HCT116 (cell line): ENCODE results near the gene TLK1. TPM values are rescaled to one million over a fixed set of nuclear protein-coding genes. Genes with fewer than 3 reads are reported as not detected.
A peak's percentile ranks its signal among the peaks of the same experiment; 100 is the strongest.

ENCODE experiments used
- ATAC-seq: fragments of 200-7000 bp; cut with Tn5 transposase; 2 replicates; pipeline ENCODE4 v1.9.1; 2020; ENCODE audit warnings: mild to moderate bottlenecking, moderate library complexity
- BruUV-seq: library from RNA; stranded (reverse); fragments of 400-500 nt; replicated peaks from 2 replicates; lab custom pipeline; 2021; lab: Mats Ljungman, UMichigan
- CTCF ChIA-PET: fragments of 300-600 bp; sonication (Branson Sonifier 250); formaldehyde crosslinking; loops from one replicate; lab custom pipeline; 2021; ENCODE audit warnings: antibody characterized with exemption; lab: Charles Lee
- POLR2A ChIA-PET: fragments of 300-600, 350-600 bp; sonication (Branson Sonifier 250); formaldehyde crosslinking; loops from one replicate; lab custom pipeline; 2021; ENCODE audit warnings: antibody characterized with exemption; lab: Charles Lee
- RAD21 ChIA-PET, 2 experiments: fragments of 300-600 bp; sonication (Branson Sonifier 250); formaldehyde crosslinking; loops; one replicate each; lab custom pipeline; 2023; ENCODE audit warnings: low total read pairs in 2 of 2; ENCODE audit not compliant: uncharacterized antibody in 2 of 2, unreplicated experiment in 2 of 2, low non-redundant PET in 1 of 2; lab: Charles Lee
- DNase-seq: peaks from one replicate; pipeline ENCODE4 v3.0.0-alpha.2; 2010; ENCODE audit warnings: low read depth, low spot score
- H2AFZ ChIP-seq: fragments of 200-600 bp; shearing (Covaris generic), sonication (generic); 2 replicates; pipeline ENCODE4 v1.6.1; 2017; ENCODE audit warnings: low read depth, mixed run types, mixed read lengths, antibody characterized with exemption, low read length; ENCODE audit not compliant: poor library complexity, severe bottlenecking
- H3K27ac ChIP-seq: 2 replicates; pipeline ENCODE4 v1.5.1; 2012; ENCODE audit warnings: low read depth, low read length
- H3K27me3 ChIP-seq: fragments of 200-600 bp; sonication (generic); 2 replicates; pipeline ENCODE4 v1.6.1; 2016; ENCODE audit warnings: mixed run types, low read length, mixed read lengths; ENCODE audit not compliant: insufficient read depth
- H3K36me3 ChIP-seq, 2 experiments: fragments of 200-500 bp in 1 of 2; fragments of 200-600 bp in 1 of 2; sonication (Bioruptor generic) in 1 of 2; sonication (generic) in 1 of 2; 2 replicates each; pipeline versions ENCODE4 v1.5.1 to v1.6.1; 2014 to 2016; ENCODE audit warnings: low read length in 2 of 2, inconsistent platforms in 1 of 2, mixed read lengths in 1 of 2, mixed run types in 1 of 2; ENCODE audit not compliant: insufficient read depth in 2 of 2, control insufficient read depth in 1 of 2
- H3K4me1 ChIP-seq, 2 experiments: fragments of 200-600 bp in 1 of 2; sonication (generic) in 1 of 2; 2 replicates each; pipeline versions ENCODE4 v1.5.1 to v1.6.1; 2012 to 2017; ENCODE audit warnings: low read length in 2 of 2, inconsistent platforms in 1 of 2, mild to moderate bottlenecking in 1 of 2, mixed read lengths in 1 of 2, mixed run types in 1 of 2, moderate library complexity in 1 of 2; ENCODE audit not compliant: insufficient read depth in 2 of 2, control insufficient read depth in 1 of 2
- H3K4me2 ChIP-seq: fragments of 200-600 bp; sonication (generic); 2 replicates; pipeline ENCODE4 v1.6.1; 2017; ENCODE audit warnings: mixed run types, low read length, mixed read lengths
- H3K4me3 ChIP-seq, 2 experiments: fragments of 200-600 bp in 1 of 2; sonication (generic) in 1 of 2; replicated peaks in 1 of 2; 2 replicates each; pipeline ENCODE4 v1.5.1; 2011 to 2016; ENCODE audit warnings: low read length in 2 of 2, control low read depth in 1 of 2, low read depth in 1 of 2, mild to moderate bottlenecking in 1 of 2, mixed read lengths in 1 of 2, mixed run types in 1 of 2
- H3K79me2 ChIP-seq: fragments of 200-600 bp; sonication (generic); 2 replicates; pipeline ENCODE4 v1.6.1; 2017; ENCODE audit warnings: mild to moderate bottlenecking, mixed run types, low read length, moderate library complexity, mixed read lengths; ENCODE audit not compliant: insufficient read depth
- H3K9ac ChIP-seq: fragments of 200-600 bp; sonication (generic); 2 replicates; pipeline ENCODE4 v1.6.1; 2016; ENCODE audit warnings: low read length, mixed read lengths
- H3K9me2 ChIP-seq: fragments of 200-600 bp; sonication (generic), shearing (Covaris generic); 2 replicates; pipeline ENCODE4 v1.6.1; 2017; ENCODE audit warnings: mixed run types, mild to moderate bottlenecking, moderate library complexity; ENCODE audit not compliant: insufficient read depth
- H3K9me3 ChIP-seq, 2 experiments: fragments of 200-500 bp in 1 of 2; fragments of 200-600 bp in 1 of 2; sonication (Bioruptor generic) in 1 of 2; sonication (generic) in 1 of 2; 2 replicates each; pipeline ENCODE4 v1.6.1; 2014 to 2017; ENCODE audit warnings: low read length in 2 of 2, mixed read lengths in 2 of 2, inconsistent platforms in 1 of 2, low read depth in 1 of 2, mild to moderate bottlenecking in 1 of 2, mixed run types in 1 of 2, moderate library complexity in 1 of 2; ENCODE audit not compliant: control insufficient read depth in 1 of 2, insufficient read depth in 1 of 2
- H4K20me1 ChIP-seq: fragments of 200-600 bp; sonication (generic), shearing (Covaris generic); 2 replicates; pipeline ENCODE4 v1.6.1; 2017; ENCODE audit warnings: mixed run types, mild to moderate bottlenecking, moderate library complexity; ENCODE audit not compliant: insufficient read depth
- ATF3 ChIP-seq: IDR thresholded peaks from 2 replicates; pipeline ENCODE4 v1.6.1; 2012
- CBX3 ChIP-seq: IDR thresholded peaks from 2 replicates; pipeline ENCODE4 v1.6.1; 2012; ENCODE audit warnings: low read depth
- CEBPB ChIP-seq: IDR thresholded peaks from 2 replicates; pipeline ENCODE4 v1.6.1; 2012; ENCODE audit warnings: low read depth
- CTCF ChIP-seq, 3 experiments: fragments of 200-600 bp in 1 of 3; sonication (generic) in 1 of 3; IDR thresholded peaks in 2 of 3; conservative IDR thresholded peaks in 1 of 3; 2 replicates each; pipeline ENCODE4 v1.5.1; 2012 to 2017; ENCODE audit warnings: low read depth in 2 of 3, low read length in 2 of 3, antibody characterized with exemption in 1 of 3, borderline replicate concordance in 1 of 3, control low read depth in 1 of 3, mild to moderate bottlenecking in 1 of 3, mixed read lengths in 1 of 3, mixed run types in 1 of 3, moderate library complexity in 1 of 3; ENCODE audit not compliant: insufficient read depth in 1 of 3
- EGR1 ChIP-seq: IDR thresholded peaks from 2 replicates; pipeline ENCODE4 v1.6.1; 2012; ENCODE audit warnings: low read depth
- ELF1 ChIP-seq: IDR thresholded peaks from 2 replicates; pipeline ENCODE4 v1.6.1; 2012; ENCODE audit warnings: low read depth, borderline replicate concordance
- EZH2 ChIP-seq: fragments of 200-600 bp; sonication (generic); IDR thresholded peaks from 2 replicates; pipeline ENCODE4 v1.6.1; 2017; ENCODE audit warnings: antibody characterized with exemption, mixed run types
- EZH2phosphoT487 ChIP-seq: fragments of 200-600 bp; IDR thresholded peaks from 2 replicates; pipeline ENCODE4 v1.6.1; 2018; ENCODE audit warnings: antibody characterized with exemption, borderline replicate concordance
- FOSL1 ChIP-seq: IDR thresholded peaks from 2 replicates; pipeline ENCODE4 v1.6.1; 2012; ENCODE audit warnings: low read depth
- JUND ChIP-seq: IDR thresholded peaks from 2 replicates; pipeline ENCODE4 v1.6.1; 2012
- MAX ChIP-seq: IDR thresholded peaks from 2 replicates; pipeline ENCODE4 v1.6.1; 2012
- POLR2AphosphoS5 ChIP-seq: IDR thresholded peaks from 2 replicates; pipeline ENCODE4 v1.6.1; 2011; ENCODE audit warnings: mild to moderate bottlenecking, low read depth, low read length, moderate library complexity
- RAD21 ChIP-seq: IDR thresholded peaks from 2 replicates; pipeline ENCODE4 v1.6.1; 2012; ENCODE audit warnings: low read depth, mild to moderate bottlenecking
- SIN3A ChIP-seq: IDR thresholded peaks from 2 replicates; pipeline ENCODE4 v1.6.1; 2012; ENCODE audit warnings: low read depth
- SP1 ChIP-seq: IDR thresholded peaks from 2 replicates; pipeline ENCODE4 v1.6.1; 2012; ENCODE audit warnings: low read depth
- SRF ChIP-seq: IDR thresholded peaks from 2 replicates; pipeline ENCODE4 v1.6.1; 2012; ENCODE audit warnings: low read depth
- TCF7L2 ChIP-seq: IDR thresholded peaks from 2 replicates; pipeline ENCODE4 v1.7.0; 2011; ENCODE audit warnings: borderline replicate concordance, inconsistent platforms; ENCODE audit not compliant: insufficient read depth, insufficient read length; ENCODE audit errors: extremely low read depth
- ZBTB33 ChIP-seq: IDR thresholded peaks from 2 replicates; pipeline ENCODE4 v1.6.1; 2011; ENCODE audit warnings: mild to moderate bottlenecking, low read length, moderate library complexity; ENCODE audit not compliant: insufficient replicate concordance; ENCODE audit errors: extremely low read depth
- ZFX ChIP-seq: fragments of 450-650 bp; IDR thresholded peaks from 2 replicates; pipeline ENCODE4 v1.6.1; 2017
- intact Hi-C: fragments of 100-400 bp; cut with micrococcal nuclease; formaldehyde crosslinking; loops from 2 replicates; pipeline ENCODE4 v1.10.0; 2022
- total RNA-seq: library from RNA; stranded (reverse); gene quantifications from one replicate; pipeline ENCODE4 v1.2.1, GENCODE V29; 2021; ENCODE audit not compliant: unreplicated experiment

Gene TLK1
- total RNA-seq, 1 experiment from 2014 or later, result 57.7 TPM

GRCh38 chr2:171025214-171025613 is 135.5 kb downstream of the TLK1 start:
- RAD21 ChIA-PET, result no interaction called here

More at GRCh38 chr2:171025214-171025613, 135.5 kb downstream of the TLK1 start:
- Histone ChIP-seq H3K79me2 (no peaks in the 10 kb centered on the region), H3K27me3 (no peaks in the 10 kb centered on the region), H3K4me2 (no peak overlapping the region), H3K9me2 (no peaks in the 10 kb centered on the region)
- POLR2A ChIA-PET, result no interaction called here
- intact Hi-C loops, result no loop called here
- TF ChIP-seq CTCF (IDR thresholded peaks at IDR 0.05 in 2 of 3, conservative IDR thresholded peaks at IDR 0.05 in 1 of 3; ENCODE audit: borderline replicate concordance in 1 of 3, insufficient read depth in 1 of 3, low read depth in 2 of 3, low read length in 2 of 3), result no peak
- TF ChIP-seq ELF1, result no peak
- TF ChIP-seq MAX, result no peak
- no peak for TF ChIP-seq EZH2
- TF ChIP-seq SRF, result no peak
- no peak for TF ChIP-seq CBX3
- no peak for TF ChIP-seq EGR1
- no peak for TF ChIP-seq ATF3
- TF ChIP-seq FOSL1, result no peak
- no peak for TF ChIP-seq ZBTB33
- no peak for TF ChIP-seq JUND
- no peak for TF ChIP-seq TCF7L2
- no peak for TF ChIP-seq SP1
- TF ChIP-seq POLR2AphosphoS5, result no peak
- TF ChIP-seq ZFX, result no peak
- no peak for TF ChIP-seq EZH2phosphoT487
- no peak for TF ChIP-seq SIN3A
- no peak for TF ChIP-seq CEBPB
- no peak for TF ChIP-seq RAD21
- TF ChIP-seq, all 23 proteins: peak for 0
- no peaks in the 10 kb centered on the region for H3K9me3 ChIP-seq
- H3K4me1 ChIP-seq, result peaks cover 10 to 20% of the 10 kb centered on the region in 2 experiments
- CTCF ChIA-PET, result no interaction called here
- TSS peak; percentile 3 for BruUV-seq
- H3K27ac ChIP-seq, result no peak overlapping the region
- H3K36me3 ChIP-seq, result peaks cover 2 to 7% of the 10 kb centered on the region in 2 experiments; a peak in 2 of 4 replicates
- H4K20me1 ChIP-seq, result no peaks in the 10 kb centered on the region
- no peak overlapping the region for H3K9ac ChIP-seq
- H2AFZ ChIP-seq, result no peak overlapping the region
- ATAC-seq (no peak), DNase-seq (no peak)
- no peak overlapping the region for H3K4me3 ChIP-seq
